Measurements from ENCODE around the gene LSG1. TPM values are rescaled to one million over a fixed set of nuclear protein-coding genes. Genes with fewer than 3 reads are reported as not detected.

The LSG1 gene
- total and polyA plus RNA-seq, 10 of the 15 experiments (the other 5 are each of a cell fraction or from before 2014, with no cell fraction given) = 14.3 to 75.6 (median 54.4) TPM

GRCh38 chr3:194675081-194675640 is 3.2 kb upstream of the LSG1 start (continued):
- TF ChIP-seq E4F1 (IDR thresholded peaks at IDR 0.05; ENCODE audit: borderline replicate concordance, partially characterized antibody) = no peak
- TF ChIP-seq SUPT20H (IDR thresholded peaks at IDR 0.05; ENCODE audit: borderline replicate concordance, control insufficient read depth, low read depth, low read length) = no peak
- no peak for TF ChIP-seq MAX (IDR thresholded peaks at IDR 0.05; ENCODE audit: low read depth, low read length)
- TF ChIP-seq SREBF2 (IDR thresholded peaks at IDR 0.05; ENCODE audit: low read length) = no peak
- TF ChIP-seq PAX5 (IDR thresholded peaks at IDR 0.05; ENCODE audit: borderline replicate concordance, low read depth, low read length) = 0 out of 2 replicates have a peak, but pooled peaks have one; percentile 28
- TF ChIP-seq KLF5 (IDR thresholded peaks at IDR 0.05; ENCODE audit: partially characterized antibody) = no peak
- TF ChIP-seq ZNF217 (IDR thresholded peaks at IDR 0.05) = no peak
- TF ChIP-seq CBFB (IDR thresholded peaks at IDR 0.05; ENCODE audit: low read depth) = no peak
- 0 out of 2 replicates have a peak, but pooled peaks have one; percentile 50 for TF ChIP-seq MLLT1 (IDR thresholded peaks at IDR 0.05)
- no peak for TF ChIP-seq SUZ12 (IDR thresholded peaks at IDR 0.05; ENCODE audit: unreplicated experiment)
- no peak for TF ChIP-seq TCF3 (IDR thresholded peaks at IDR 0.05; ENCODE audit: borderline replicate concordance, insufficient read depth, low read depth, low read length)
- no peak for TF ChIP-seq POLR2AphosphoS5 (IDR thresholded peaks at IDR 0.05; ENCODE audit: low read length)
- TF ChIP-seq HDAC2 (IDR thresholded peaks at IDR 0.05) = no peak
- no peak for TF ChIP-seq ZNF384 (IDR thresholded peaks at IDR 0.05; ENCODE audit: borderline replicate concordance, low read depth, low read length)
- no peak for TF ChIP-seq MTA3 (IDR thresholded peaks at IDR 0.05; ENCODE audit: borderline replicate concordance, low read length)
- TF ChIP-seq FOXM1 (IDR thresholded peaks at IDR 0.05; ENCODE audit: low read depth, low read length) = no peak
- no peak for TF ChIP-seq EGR1 (IDR thresholded peaks at IDR 0.05; ENCODE audit: borderline replicate concordance in 1 of 2, low read depth in 2 of 2, low read length in 2 of 2)
- TF ChIP-seq POLR2AphosphoS2 (IDR thresholded peaks at IDR 0.05; ENCODE audit: low read depth, low read length) = no peak
- TF ChIP-seq ZNF274 (IDR thresholded peaks at IDR 0.05; ENCODE audit: insufficient read depth, insufficient read length) = no peak
- no peak for TF ChIP-seq TARDBP (IDR thresholded peaks at IDR 0.05; ENCODE audit: borderline replicate concordance)
- no peak for TF ChIP-seq ATF3 (IDR thresholded peaks at IDR 0.05; ENCODE audit: borderline replicate concordance, extremely low read depth, low read depth, low read length)
- no peak for TF ChIP-seq YY1 (IDR thresholded peaks at IDR 0.05; ENCODE audit: low read depth, low read length)
- no peak for TF ChIP-seq SRF (IDR thresholded peaks at IDR 0.05; ENCODE audit: low read depth in 2 of 2, low read length in 2 of 2)
- TF ChIP-seq IKZF1 (conservative IDR thresholded peaks at IDR 0.05) = peak; percentile 55
- no peak for TF ChIP-seq RCOR1 (conservative IDR thresholded peaks at IDR 0.05; ENCODE audit: low read depth, low read length)
- TF ChIP-seq ATF7 (IDR thresholded peaks at IDR 0.05; ENCODE audit: low read depth) = no peak
- TF ChIP-seq NFYB (IDR thresholded peaks at IDR 0.05; ENCODE audit: insufficient read depth, low read depth, low read length) = no peak
- no peak for TF ChIP-seq SMARCA5 (IDR thresholded peaks at IDR 0.05)
